ENCODE results near the gene DPCD.
A peak's percentile ranks its signal among the peaks of the same experiment; 100 is the strongest.

GRCh38 chr10:101565936-101566332, 22.2 kb upstream of the DPCD start:
- peak; percentile 64 for TF ChIP-seq EZH2 (IDR thresholded peaks at IDR 0.05; ENCODE audit: low read length, missing control alignments)
- TF ChIP-seq CTCF (conservative IDR thresholded peaks at IDR 0.05 in 1 of 2, IDR thresholded peaks at IDR 0.05 in 1 of 2; ENCODE audit: low read depth in 1 of 2, low read length in 2 of 2), result no peak

Data from fibroblast of lung (primary cell).